Neural cell (in vitro differentiated cells): ENCODE measurements around the gene RGS18. TPM values are rescaled to one million over a fixed set of nuclear protein-coding genes. Genes with fewer than 3 reads are reported as not detected.

Experiments used
- H2AFZ ChIP-seq: fragments of 200-600, 300-800 bp; sonication (generic), shearing (Covaris generic); 2 replicates; pipeline ENCODE4 v1.6.0; 2014; ENCODE audit warnings: low read depth, mild to moderate bottlenecking, antibody characterized with exemption, low read length, moderate library complexity
- H3F3A ChIP-seq: fragments of 200-600 bp; shearing (Covaris generic); 2 replicates; pipeline ENCODE4 v1.6.1; 2016; ENCODE audit warnings: mild to moderate bottlenecking, moderate library complexity, mixed read lengths, antibody characterized with exemption, low read length; ENCODE audit not compliant: insufficient read depth, poor library complexity, severe bottlenecking
- H3K27ac ChIP-seq: fragments of 200-600, 300-800 bp; sonication (generic), shearing (Covaris generic); 2 replicates; pipeline ENCODE4 v1.5.1; 2014; ENCODE audit warnings: mild to moderate bottlenecking, low read length, moderate library complexity
- H3K27me3 ChIP-seq: fragments of 300-800, 200-600 bp; sonication (generic), shearing (Covaris generic); 2 replicates; pipeline ENCODE4 v1.6.0; 2014; ENCODE audit warnings: mild to moderate bottlenecking, low read depth, low read length, moderate library complexity; ENCODE audit not compliant: insufficient read depth
- H3K36me3 ChIP-seq: fragments of 300-800, 200-600 bp; sonication (generic), shearing (Covaris generic); 2 replicates; pipeline ENCODE4 v1.5.1; 2014; ENCODE audit warnings: mild to moderate bottlenecking, antibody characterized with exemption, low read length, moderate library complexity; ENCODE audit not compliant: insufficient read depth
- H3K4me2 ChIP-seq: fragments of 300-800, 200-600 bp; sonication (generic), shearing (Covaris generic); 2 replicates; pipeline ENCODE4 v1.6.0; 2014; ENCODE audit warnings: mild to moderate bottlenecking, low read length
- H3K4me3 ChIP-seq: fragments of 300-800, 200-600 bp; sonication (generic), shearing (Covaris generic); 2 replicates; pipeline ENCODE4 v1.5.1; 2014; ENCODE audit warnings: mild to moderate bottlenecking, low read length, moderate library complexity
- H3K79me2 ChIP-seq: fragments of 200-600 bp; shearing (Covaris generic); replicated peaks from 2 replicates; pipeline ENCODE4 v1.6.0; 2014; ENCODE audit warnings: mild to moderate bottlenecking, low read length, moderate library complexity; ENCODE audit not compliant: insufficient read depth
- H3K9ac ChIP-seq: fragments of 300-800, 200-600 bp; sonication (generic), shearing (Covaris generic); 2 replicates; pipeline ENCODE4 v1.6.1; 2016; ENCODE audit warnings: mild to moderate bottlenecking, low read length, mixed read lengths
- H3K9me2 ChIP-seq: fragments of 200-600 bp; shearing (Covaris generic); 2 replicates; pipeline ENCODE4 v1.6.1; 2016; ENCODE audit warnings: mild to moderate bottlenecking, low read length, mixed read lengths; ENCODE audit not compliant: insufficient read depth
- H3K9me3 ChIP-seq: fragments of 200-600, 300-800 bp; sonication (generic), shearing (Covaris generic); 2 replicates; pipeline ENCODE4 v1.6.1; 2016; ENCODE audit warnings: mild to moderate bottlenecking, mixed run types, low read length, moderate library complexity, mixed read lengths
- H4K20me1 ChIP-seq: fragments of 200-600 bp; shearing (Covaris generic); 2 replicates; pipeline ENCODE4 v1.6.1; 2016; ENCODE audit warnings: mild to moderate bottlenecking, mixed run types; ENCODE audit not compliant: insufficient read depth
- CTCF ChIP-seq: fragments of 450-650 bp; IDR thresholded peaks from 2 replicates; pipeline ENCODE4 v1.5.1; 2014; ENCODE audit warnings: antibody characterized with exemption, mild to moderate bottlenecking, moderate library complexity; ENCODE audit not compliant: poor library complexity, severe bottlenecking
- EP300 ChIP-seq: fragments of 450-650 bp; conservative IDR thresholded peaks from 2 replicates; pipeline ENCODE4 v1.6.1; 2014; ENCODE audit warnings: antibody characterized with exemption, mild to moderate bottlenecking, moderate library complexity; ENCODE audit not compliant: poor library complexity, severe bottlenecking
- EZH2 ChIP-seq: fragments of 200-600, 300-800 bp; shearing (Covaris generic), sonication (generic); IDR thresholded peaks from 2 replicates; pipeline ENCODE4 v1.6.1; 2014; ENCODE audit warnings: antibody characterized with exemption, low read length, borderline replicate concordance, mild to moderate bottlenecking; ENCODE audit not compliant: insufficient read depth, poor library complexity, severe bottlenecking
- MXI1 ChIP-seq: fragments of 450-650 bp; conservative IDR thresholded peaks from 2 replicates; pipeline ENCODE4 v1.6.1; 2014; ENCODE audit warnings: antibody characterized with exemption, mild to moderate bottlenecking; ENCODE audit not compliant: poor library complexity, severe bottlenecking
- POLR2AphosphoS5 ChIP-seq: IDR thresholded peaks from 2 replicates; pipeline ENCODE4 v1.6.1; 2012
- RAD21 ChIP-seq: fragments of 450-650 bp; conservative IDR thresholded peaks from 2 replicates; pipeline ENCODE4 v1.6.1; 2014; ENCODE audit warnings: antibody characterized with exemption, mild to moderate bottlenecking, moderate library complexity
- REST ChIP-seq: IDR thresholded peaks from 2 replicates; pipeline ENCODE4 v1.6.1; 2012; ENCODE audit warnings: borderline replicate concordance
- SMC3 ChIP-seq: fragments of 450-650 bp; conservative IDR thresholded peaks from 2 replicates; pipeline ENCODE4 v1.6.1; 2014; ENCODE audit warnings: antibody characterized with exemption, mild to moderate bottlenecking, moderate library complexity; ENCODE audit not compliant: poor library complexity
- TAF1 ChIP-seq: IDR thresholded peaks from 2 replicates; pipeline ENCODE4 v1.6.1; 2012; ENCODE audit warnings: low read depth
- polyA minus RNA-seq: library from RNA; depleted of rRNA, polyadenylated mRNA; stranded (reverse); fragments of >200 nt; gene quantifications from 2 replicates; pipeline ENCODE4 v1.2.3, GENCODE V29; 2014
- polyA plus RNA-seq: library from polyadenylated mRNA; depleted of rRNA; stranded (reverse); fragments of >200 nt; gene quantifications from 2 replicates; pipeline ENCODE4 v1.2.3, GENCODE V29; 2014

RGS18 gene
- polyA plus RNA-seq (not detected in 2 replicates), polyA minus RNA-seq (not detected in 2 replicates)

GRCh38 chr1:192158181-192158580, at the start of gene RGS18:
Gene RGS18, plus strand, starts transcription at chr1:192158462. Its CDS starts 176 bp downstream, at chr1:192158638.
- TF ChIP-seq MXI1 (no peak), CTCF (no peak), REST (no peak), TAF1 (no peak), EP300 (no peak), EZH2 (no peak), POLR2AphosphoS5 (no peak), RAD21 (no peak), SMC3 (no peak)
- H3F3A ChIP-seq, result no peaks in the 10 kb centered on the region
- H3K36me3 ChIP-seq, result no peaks in the 10 kb centered on the region
- no peak within 1 kb of the TSS for H2AFZ ChIP-seq
- no peak within 1 kb of the TSS for H3K9ac ChIP-seq
- no peak within 1 kb of the TSS for H3K4me2 ChIP-seq
- H3K27ac ChIP-seq, result no peak within 1 kb of the TSS
- no peaks in the 10 kb centered on the region for H4K20me1 ChIP-seq
- H3K79me2 ChIP-seq, result no peaks in the 10 kb centered on the region
- no peaks in the 10 kb centered on the region for H3K9me3 ChIP-seq
- H3K27me3 ChIP-seq, result no peaks in the 10 kb centered on the region
- H3K4me3 ChIP-seq, result no peak within 1 kb of the TSS
- H3K9me2 ChIP-seq, result no peaks in the 10 kb centered on the region

- TF ChIP-seq TAF1, result no peak
- no peak for TF ChIP-seq REST
- TF ChIP-seq RAD21, result no peak
- no peak for TF ChIP-seq CTCF
- TF ChIP-seq MXI1, result no peak
- no peak for TF ChIP-seq EZH2
- TF ChIP-seq SMC3, result no peak
- TF ChIP-seq EP300, result no peak
- no peak for TF ChIP-seq POLR2AphosphoS5
- no peak overlapping the region for H2AFZ ChIP-seq
- H3K9me2 ChIP-seq, result no peaks in the 10 kb centered on the region
- H3K9ac ChIP-seq, result no peak overlapping the region
- no peaks in the 10 kb centered on the region for H3K9me3 ChIP-seq
- H3K27me3 ChIP-seq, result no peaks in the 10 kb centered on the region
- no peaks in the 10 kb centered on the region for H3K79me2 ChIP-seq
- H3K36me3 ChIP-seq, result no peaks in the 10 kb centered on the region
- no peak overlapping the region for H3K4me3 ChIP-seq
- no peaks in the 10 kb centered on the region for H3F3A ChIP-seq
- H4K20me1 ChIP-seq, result no peaks in the 10 kb centered on the region
- no peak overlapping the region for H3K4me2 ChIP-seq
- no peak overlapping the region for H3K27ac ChIP-seq
Measured at GRCh38 chr1:192109576-192109975, 48.7 kb upstream of the RGS18 start.
